C4-2B (cell line): Measurements from ENCODE around the gene PKN3.

Experiments
- H3K27ac ChIP-seq: fragments of 450-650 bp; 2 replicates; pipeline ENCODE4 v1.5.1; 2017
- ZFX ChIP-seq: fragments of 450-650 bp; IDR thresholded peaks from 2 replicates; pipeline ENCODE4 v1.6.1; 2017
- TF ChIP-seq, protein P1 (sequence below): fragments of 450-650 bp; conservative IDR thresholded peaks from 2 replicates; pipeline ENCODE4 v1.5.1; 2017; ENCODE audit warnings: mild to moderate bottlenecking

The PKN3 gene

GRCh38 chr9:128765499-128765898 lies 63.2 kb downstream of the PKN3 start:
- no peak overlapping the region for H3K27ac ChIP-seq
- TF ChIP-seq, protein P1, sequence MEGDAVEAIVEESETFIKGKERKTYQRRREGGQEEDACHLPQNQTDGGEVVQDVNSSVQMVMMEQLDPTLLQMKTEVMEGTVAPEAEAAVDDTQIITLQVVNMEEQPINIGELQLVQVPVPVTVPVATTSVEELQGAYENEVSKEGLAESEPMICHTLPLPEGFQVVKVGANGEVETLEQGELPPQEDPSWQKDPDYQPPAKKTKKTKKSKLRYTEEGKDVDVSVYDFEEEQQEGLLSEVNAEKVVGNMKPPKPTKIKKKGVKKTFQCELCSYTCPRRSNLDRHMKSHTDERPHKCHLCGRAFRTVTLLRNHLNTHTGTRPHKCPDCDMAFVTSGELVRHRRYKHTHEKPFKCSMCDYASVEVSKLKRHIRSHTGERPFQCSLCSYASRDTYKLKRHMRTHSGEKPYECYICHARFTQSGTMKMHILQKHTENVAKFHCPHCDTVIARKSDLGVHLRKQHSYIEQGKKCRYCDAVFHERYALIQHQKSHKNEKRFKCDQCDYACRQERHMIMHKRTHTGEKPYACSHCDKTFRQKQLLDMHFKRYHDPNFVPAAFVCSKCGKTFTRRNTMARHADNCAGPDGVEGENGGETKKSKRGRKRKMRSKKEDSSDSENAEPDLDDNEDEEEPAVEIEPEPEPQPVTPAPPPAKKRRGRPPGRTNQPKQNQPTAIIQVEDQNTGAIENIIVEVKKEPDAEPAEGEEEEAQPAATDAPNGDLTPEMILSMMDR = no peak
- TF ChIP-seq ZFX = no peak

DNA sequence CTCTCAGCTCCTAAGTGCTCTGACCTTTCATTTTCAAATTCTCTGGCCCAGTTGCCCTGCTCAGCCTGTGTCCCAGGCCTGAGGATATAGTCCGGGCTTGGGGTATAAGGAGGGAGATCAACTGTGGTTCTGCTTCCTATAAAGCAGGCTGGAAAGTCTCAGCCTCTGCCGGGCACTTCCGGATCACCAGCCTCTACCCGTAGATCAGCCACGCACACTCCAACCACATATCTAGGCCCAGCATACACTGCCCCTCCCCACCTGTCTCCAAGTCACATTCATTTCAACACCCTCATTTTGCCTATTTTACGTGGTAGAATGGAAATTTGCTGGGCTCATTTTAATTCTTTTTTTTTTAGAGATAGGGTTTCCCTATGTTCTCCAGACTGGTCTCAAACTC lies 66.3 kb downstream of the PKN3 start:
- no peak overlapping the region for H3K27ac ChIP-seq
- TF ChIP-seq ZFX = no peak
- TF ChIP-seq, protein P1 = no peak
